ENCODE data around the gene SDK2.

DNA sequence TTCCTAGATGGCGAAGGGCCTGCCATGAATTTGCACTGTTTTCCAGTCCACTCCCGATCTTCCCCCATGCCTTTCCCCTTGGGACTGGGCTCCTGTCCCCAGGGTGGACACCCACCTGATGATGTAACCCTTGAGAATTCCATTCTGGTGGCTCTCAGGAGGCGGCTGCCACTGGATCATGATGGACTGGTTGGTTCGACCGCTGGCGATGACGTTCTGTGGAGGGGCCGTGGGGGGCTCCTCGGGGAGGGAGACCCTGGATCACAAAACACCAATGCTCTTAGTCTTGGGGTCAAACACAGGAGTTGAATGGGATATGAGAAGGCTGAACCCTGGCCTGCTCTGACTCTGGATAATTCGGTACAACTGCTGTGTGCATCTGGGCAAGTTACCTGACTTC is 225.2 kb downstream of the SDK2 start:
- TF ChIP-seq, protein P1, sequence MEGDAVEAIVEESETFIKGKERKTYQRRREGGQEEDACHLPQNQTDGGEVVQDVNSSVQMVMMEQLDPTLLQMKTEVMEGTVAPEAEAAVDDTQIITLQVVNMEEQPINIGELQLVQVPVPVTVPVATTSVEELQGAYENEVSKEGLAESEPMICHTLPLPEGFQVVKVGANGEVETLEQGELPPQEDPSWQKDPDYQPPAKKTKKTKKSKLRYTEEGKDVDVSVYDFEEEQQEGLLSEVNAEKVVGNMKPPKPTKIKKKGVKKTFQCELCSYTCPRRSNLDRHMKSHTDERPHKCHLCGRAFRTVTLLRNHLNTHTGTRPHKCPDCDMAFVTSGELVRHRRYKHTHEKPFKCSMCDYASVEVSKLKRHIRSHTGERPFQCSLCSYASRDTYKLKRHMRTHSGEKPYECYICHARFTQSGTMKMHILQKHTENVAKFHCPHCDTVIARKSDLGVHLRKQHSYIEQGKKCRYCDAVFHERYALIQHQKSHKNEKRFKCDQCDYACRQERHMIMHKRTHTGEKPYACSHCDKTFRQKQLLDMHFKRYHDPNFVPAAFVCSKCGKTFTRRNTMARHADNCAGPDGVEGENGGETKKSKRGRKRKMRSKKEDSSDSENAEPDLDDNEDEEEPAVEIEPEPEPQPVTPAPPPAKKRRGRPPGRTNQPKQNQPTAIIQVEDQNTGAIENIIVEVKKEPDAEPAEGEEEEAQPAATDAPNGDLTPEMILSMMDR (IDR thresholded peaks at IDR 0.05), result no peak
- no peak for TF ChIP-seq POLR2A (IDR thresholded peaks at IDR 0.05)
